Activated CD4-positive, alpha-beta T cell treated with anti-CD3 and anti-CD28 coated beads for 24 hours (primary cell): Measurements from ENCODE around the gene IFT20.

Experiments
- DNase-seq, 2 donors: peaks; one replicate each; pipeline ENCODE4 v3.0.0-alpha.2; 2020; ENCODE audit warnings: low read depth in 2 of 2

IFT20 gene

GRCh38 chr17:28335959-28336871, 943 bp upstream of the IFT20 start:
- no peak for DNase-seq

- no peak for DNase-seq
Measured at GRCh38 chr17:28334666-28335200, 539 bp downstream of the IFT20 start.

DNA sequence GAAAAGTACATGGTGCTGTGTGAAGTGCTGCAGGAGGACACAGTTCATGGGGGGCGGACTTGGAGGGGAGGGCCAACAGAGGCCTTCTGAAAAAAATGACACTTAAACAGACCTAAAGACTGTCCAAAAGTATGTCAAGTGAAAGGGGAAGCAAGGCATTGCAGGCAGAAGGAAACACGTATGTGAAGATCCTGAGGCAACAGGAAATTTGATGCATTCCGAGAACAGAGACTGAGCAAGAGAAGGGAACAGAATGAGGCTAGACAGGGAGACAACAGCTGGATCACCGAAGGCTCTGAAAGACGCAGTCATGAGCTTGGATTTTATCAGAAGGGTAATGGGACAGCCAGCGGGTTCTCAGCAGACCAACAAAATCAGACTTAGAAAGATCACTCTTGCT, 1.1 kb downstream of the IFT20 start:
- DNase-seq: no peak

- no peak for DNase-seq
Measured at GRCh38 chr17:28333083-28333746, 2.1 kb downstream of the IFT20 start.

- no peak for DNase-seq
Measured at GRCh38 chr17:28331891-28332420, 3.3 kb downstream of the IFT20 start.

DNA sequence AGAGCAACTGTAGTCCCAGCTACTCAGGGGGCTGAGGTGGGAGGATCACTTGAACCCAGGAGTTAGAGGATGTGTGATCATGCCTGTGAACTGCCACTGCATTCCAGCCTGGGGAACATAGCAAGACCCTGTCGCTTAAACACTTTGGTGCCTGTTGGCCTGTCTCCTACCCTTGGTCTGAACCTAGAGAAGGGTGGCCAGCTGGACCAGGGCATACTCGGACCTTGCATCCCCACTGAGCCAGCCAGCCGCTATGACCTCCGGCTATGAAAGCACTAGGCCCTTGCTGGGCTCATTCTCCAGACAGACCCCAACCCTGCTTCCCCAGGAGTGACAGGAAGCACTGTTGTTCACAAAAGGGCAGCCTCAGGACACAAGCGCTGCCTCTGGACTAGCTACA, 4.6 kb downstream of the IFT20 start:
- DNase-seq: no peak

GRCh38 chr17:28328325-28328724, 6.9 kb downstream of the IFT20 start:
- no peak for DNase-seq

GRCh38 chr17:28327709-28328108, 7.6 kb downstream of the IFT20 start:
- DNase-seq: no peak

GRCh38 chr17:28327031-28327607, 8.2 kb downstream of the IFT20 start:
- DNase-seq: no peak

DNA sequence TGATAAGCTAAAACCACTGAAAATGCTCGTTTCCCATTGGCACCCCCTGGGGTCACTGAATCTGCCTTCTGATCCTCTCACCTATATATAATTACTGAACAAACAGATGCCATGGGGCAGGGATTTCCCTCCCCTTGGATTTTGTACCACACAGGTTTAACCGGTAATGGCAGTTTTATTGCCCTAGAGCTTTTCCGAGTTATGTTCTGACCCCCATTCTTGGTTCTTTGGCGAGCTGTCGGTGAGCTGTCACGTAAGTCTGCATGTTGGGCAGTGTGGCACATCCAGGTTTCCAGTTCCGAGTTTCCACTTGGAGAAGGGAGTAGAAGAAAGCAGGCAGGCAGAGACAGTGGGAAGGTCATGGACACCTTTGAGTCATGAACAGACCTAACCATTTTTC, 9.2 kb downstream of the IFT20 start:
- DNase-seq: no peak

- no peak for DNase-seq
Measured at GRCh38 chr17:28325211-28325610, 10.1 kb downstream of the IFT20 start.

DNA sequence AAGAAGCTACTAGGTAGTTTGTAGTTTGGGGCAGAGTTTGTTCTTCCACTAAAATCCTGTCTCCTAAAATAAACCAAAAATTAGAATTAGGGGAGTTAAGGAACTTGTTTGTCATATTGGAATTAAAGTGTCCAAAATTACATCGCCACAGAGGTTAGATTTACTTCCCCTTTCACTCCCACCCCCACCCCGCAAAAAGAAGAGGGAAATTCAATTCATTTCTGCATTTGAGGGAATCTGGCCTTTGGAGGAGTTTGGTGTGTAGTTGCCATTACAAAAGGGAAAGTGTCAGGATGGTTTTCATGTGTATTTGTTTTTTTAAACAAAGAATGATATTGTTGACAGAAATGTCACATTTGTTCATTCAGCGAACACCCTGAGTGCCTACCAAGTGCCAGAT, 10.5 kb downstream of the IFT20 start:
- no peak for DNase-seq

GRCh38 chr17:28324267-28324745, 11.0 kb downstream of the IFT20 start:
- no peak for DNase-seq

DNA sequence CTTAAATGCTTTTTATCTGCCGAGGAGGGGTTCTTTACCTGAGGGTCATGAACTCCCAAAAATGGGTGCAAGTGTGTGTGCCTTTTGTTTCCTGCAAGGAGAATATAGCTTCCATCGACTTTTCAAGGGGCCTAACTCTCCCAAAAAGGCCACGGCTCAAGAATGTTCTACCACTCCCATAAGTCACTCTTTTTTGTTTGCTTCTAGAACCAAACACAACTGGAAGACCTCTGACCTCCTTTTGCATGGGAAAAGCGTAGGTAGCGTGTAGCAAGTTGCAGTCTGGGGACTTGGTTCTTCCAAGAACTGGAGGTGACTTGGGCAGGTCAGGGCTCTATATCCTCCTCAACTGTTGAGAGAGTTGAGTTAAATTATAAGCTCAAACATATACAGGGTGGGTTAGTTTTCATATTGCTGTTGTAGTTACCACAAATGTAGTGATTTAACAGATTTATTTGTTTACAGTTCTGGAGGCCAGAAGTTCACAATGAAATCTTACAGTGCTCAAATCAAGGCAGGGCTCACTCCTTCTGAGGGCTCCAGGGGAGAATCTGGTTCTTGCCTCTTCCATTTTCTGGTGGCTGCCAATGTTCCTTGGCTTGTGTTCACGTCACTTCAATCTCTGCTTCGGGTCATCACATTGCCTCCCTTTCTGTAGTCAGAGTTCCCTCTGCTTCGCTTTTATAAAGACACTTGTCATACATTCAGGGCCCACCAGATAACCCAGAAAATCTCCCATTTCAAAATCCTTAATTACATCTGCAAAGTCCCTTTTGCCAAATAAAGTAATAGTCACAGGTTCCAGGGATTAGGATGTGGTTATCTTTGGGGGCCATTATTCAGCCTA, 14.8 kb downstream of the IFT20 start:
- no peak for DNase-seq

- no peak for DNase-seq
Measured at GRCh38 chr17:28319598-28319935, 15.7 kb downstream of the IFT20 start.

GRCh38 chr17:28318759-28319597, 16.3 kb downstream of the IFT20 start, which contains the start of gene TMEM97:
Gene TMEM97, plus strand, starts transcription at chr17:28319200. Its CDS starts 40 bp downstream, at chr17:28319240.
- peak; percentile 90 to 95 for DNase-seq

DNA sequence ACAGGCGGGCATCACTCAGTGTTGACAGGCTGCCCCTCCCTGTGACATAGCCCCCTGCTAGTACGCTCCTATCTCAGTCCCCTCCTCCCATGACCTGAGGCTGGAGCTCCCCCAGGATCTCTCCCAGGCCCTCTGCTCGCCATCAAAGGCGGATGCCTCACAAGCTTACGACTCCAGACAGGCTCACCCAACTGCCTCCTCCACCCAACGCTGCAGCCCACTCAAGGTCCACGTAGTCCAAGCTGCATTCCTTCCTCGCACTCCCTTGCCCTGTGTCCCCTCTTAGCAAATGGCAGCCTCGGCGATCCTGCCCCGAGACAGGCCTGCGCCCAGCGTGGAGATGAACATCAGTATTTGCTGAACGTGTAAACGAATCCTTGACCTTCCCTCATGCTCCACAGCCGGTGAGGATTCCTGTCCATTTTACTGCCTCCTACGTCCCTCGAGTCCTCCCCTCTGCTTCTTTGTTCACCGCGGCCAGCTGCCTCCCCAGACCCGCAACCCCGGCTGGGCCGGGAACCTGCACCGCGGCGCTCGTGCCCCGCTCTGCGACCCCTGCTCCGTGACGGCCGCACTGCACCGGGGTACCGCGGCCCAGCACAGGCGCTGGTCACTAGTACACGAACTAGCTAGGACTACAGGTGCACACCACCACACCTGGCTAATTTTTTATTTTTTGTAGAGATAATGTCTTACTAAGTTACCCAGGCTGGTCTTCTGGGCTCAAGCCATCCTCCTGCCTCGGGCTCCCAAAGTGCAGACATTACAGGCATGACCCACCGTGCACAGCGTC, 17.1 kb downstream of the IFT20 start:
- no peak for DNase-seq

DNA sequence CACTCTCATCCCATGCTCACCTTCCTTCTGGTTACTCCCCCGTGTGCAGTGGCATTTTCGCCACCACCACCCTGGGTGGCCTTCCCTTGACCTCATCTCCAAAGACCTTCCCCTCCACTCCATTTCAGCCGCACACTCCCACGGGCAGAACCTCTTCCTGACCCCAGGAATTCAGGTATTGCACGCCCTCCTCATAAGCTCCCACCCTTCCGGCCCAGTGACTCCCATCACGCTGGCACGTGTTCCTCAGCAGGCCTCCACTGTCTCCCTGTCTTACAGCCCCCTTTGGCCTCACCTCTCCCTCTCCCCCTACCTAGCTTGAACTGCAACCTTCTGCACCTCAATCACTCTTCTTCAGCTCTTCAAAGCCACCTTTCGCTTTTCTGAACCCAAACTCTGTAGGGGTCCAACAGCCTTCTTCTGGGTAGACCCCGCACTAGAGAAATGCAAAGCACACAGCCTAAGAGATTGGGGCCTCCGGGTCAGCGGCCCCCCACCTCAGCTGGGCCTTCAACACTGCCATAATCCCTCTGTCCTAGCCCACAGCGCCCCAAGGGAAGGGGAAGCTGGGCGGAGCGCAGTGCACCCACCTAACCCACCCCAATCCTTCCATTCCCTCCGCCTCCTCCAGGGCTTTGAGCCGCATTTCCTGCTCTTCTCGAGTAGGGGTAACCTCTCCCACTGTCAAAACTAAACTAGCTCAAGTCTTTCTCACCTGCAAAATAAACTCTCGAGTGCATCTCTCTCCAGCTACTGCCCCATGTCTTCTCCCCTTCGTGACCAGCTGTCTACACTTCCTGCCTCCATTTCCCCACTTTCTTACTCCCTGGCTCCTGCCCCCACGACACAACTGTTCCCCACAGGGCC, 17.9 kb downstream of the IFT20 start:
- DNase-seq: no peak
